ENCODE results near the gene ADPRH.
A peak's percentile ranks its signal among the peaks of the same experiment; 100 is the strongest.

Gene ADPRH

DNA sequence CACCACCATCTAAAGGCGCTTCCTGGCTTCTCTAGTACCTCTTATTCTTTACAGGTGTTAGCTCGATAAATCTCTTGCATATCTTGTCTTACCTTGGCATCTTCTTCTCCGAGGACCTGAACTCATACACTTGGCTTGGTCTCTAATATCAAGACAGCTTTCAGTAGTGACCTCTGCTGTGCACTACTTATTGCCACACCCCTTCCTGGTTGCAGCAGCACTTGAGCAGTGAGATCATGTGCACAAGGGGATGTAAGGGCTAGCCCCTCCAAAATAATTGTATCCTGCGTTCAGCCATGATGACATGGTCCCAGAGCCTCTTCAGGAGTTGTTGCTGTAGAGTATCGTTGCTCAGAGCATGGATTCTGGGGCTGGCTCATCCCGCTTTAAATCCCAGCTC is 17.1 kb downstream of the ADPRH start:
- no peak for DNase-seq (ENCODE audit: low read depth, low spot score)

GRCh38 chr3:119597548-119598288 is 18.4 kb downstream of the ADPRH start, which contains the start of gene PLA1A:
Gene PLA1A (plus strand): TSS chr3:119597885. CDS start chr3:119597914, 29 bp downstream.
- DNase-seq (ENCODE audit: low read depth, low spot score) = no peak

- DNase-seq (ENCODE audit: low read depth, low spot score) = no peak
Observed at GRCh38 chr3:119598410-119599098, 19.3 kb downstream of the ADPRH start.

DNA sequence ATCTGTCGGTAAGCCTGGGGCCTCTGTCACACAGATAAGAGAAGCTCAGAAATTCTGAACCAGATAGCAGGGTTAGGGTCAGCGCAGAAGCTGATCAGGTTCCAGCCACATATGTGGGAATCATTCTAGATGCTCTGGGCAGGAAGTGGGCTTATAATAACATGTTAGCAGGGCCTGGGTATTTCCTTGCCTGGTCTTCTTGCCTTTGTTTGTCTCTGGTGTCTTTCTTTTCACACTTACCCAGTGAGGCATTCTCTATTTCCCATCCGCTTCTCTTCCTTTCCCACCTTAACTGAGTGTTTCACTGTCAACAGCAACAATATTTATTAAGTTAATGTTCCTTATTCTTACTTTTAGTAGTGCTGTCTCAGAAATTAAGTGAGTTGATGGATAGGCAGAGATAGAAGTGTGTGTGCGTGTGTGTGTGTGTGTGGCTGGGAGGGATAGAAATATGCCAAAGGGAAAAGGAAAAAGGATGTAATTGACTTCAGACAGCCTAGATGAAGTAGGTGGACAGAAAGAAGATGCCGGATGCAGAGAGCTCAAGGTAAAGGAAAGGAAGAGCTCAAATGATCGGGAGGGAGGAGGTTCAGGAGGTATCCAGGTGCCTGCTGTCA is 20.4 kb downstream of the ADPRH start:
- no peak for DNase-seq (ENCODE audit: low read depth, low spot score)

- no peak for DNase-seq (ENCODE audit: low read depth, low spot score)
Observed at GRCh38 chr3:119600732-119601131, 21.4 kb downstream of the ADPRH start.

- no peak for DNase-seq (ENCODE audit: low read depth, low spot score)
Observed at GRCh38 chr3:119601154-119601553, 21.9 kb downstream of the ADPRH start.

GRCh38 chr3:119602676-119603075 is 23.4 kb downstream of the ADPRH start:
- DNase-seq (ENCODE audit: low read depth, low spot score) = no peak

- DNase-seq (ENCODE audit: low read depth, low spot score) = peak; percentile 80
Observed at GRCh38 chr3:119604878-119605277, 25.6 kb downstream of the ADPRH start.

GRCh38 chr3:119608405-119609000 is 29.2 kb downstream of the ADPRH start:
- DNase-seq (ENCODE audit: low read depth, low spot score) = peak; percentile 50

DNA sequence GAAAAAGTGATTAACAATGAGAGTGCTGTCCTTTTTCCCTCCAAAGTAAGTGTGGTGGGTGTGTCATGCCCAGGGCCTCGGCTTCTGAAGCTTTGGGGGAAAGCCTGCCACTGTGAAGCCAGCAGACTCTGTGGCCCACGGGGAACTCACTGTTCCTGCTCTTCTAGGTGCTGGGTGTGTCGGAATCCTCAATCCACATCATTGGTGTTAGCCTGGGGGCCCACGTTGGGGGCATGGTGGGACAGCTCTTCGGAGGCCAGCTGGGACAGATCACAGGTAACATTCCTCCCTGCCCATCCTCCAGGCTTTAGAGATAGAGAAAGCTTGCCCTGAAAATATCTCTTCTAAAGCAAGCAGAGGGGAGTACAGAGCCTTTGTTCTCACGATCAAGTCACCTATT is 30.0 kb downstream of the ADPRH start:
- DNase-seq (ENCODE audit: low read depth, low spot score) = no peak

DNA sequence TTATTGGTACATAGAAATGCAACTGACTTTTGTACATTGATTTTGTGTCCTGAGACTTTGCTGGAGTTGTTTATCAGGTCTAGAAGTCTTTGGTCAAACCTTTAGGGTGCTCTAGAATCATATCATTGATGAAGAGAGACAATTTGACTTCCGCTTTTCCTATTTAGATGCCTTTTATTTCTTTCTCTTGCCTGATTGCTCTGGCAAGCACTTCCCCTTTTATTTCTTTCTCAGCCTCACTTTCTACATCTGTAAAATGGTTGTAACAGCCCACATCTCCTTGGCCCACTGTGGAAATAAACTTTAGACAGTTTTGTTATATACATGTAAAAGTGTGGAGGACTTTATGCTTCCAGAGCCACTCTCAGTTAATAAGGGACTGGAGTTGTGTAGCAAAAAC is 32.4 kb downstream of the ADPRH start:
- DNase-seq (ENCODE audit: low read depth, low spot score) = no peak

GRCh38 chr3:119613201-119613600 is 33.9 kb downstream of the ADPRH start:
- DNase-seq (ENCODE audit: low read depth, low spot score) = no peak

- no peak for DNase-seq (ENCODE audit: low read depth, low spot score)
Observed at GRCh38 chr3:119613872-119614271, 34.6 kb downstream of the ADPRH start.

DNA sequence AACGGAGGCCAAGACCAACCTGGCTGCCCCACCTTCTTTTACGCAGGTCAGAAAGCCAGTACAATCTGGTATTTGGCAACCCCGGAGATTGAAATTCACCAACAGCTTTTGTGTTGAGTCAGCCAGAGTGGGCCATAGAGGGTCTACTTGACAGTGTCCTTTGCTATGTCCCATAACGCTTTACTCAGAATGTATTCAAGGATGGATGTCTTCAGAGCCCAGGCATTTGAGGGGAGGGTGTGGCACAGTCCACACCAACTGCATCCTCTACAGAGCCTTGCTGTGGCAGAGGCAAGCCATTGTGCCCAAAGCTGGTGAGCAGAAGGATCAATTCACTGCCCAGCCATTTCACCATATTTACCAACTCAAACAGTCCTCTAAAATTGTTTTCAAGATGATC is 36.8 kb downstream of the ADPRH start:
- DNase-seq (ENCODE audit: low read depth, low spot score) = no peak

DNA sequence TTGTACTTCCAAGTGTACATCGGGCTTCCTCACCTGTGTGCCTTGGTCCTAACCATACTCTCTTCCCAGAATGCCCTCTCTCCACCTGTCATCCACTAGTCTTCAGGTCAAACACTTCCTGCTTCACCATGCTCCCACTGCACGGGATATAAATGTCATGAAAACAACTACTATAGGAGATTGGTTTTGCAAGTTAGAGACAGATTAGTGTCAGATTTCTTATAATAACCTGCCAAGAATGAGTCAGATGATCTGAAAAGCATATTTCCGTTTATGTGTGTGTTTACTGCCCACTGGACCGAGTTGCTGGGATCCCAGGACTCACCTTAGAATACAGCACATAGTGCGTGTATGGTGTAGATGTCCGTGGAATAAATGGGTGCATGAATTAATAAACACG is 39.8 kb downstream of the ADPRH start:
- no peak for DNase-seq (ENCODE audit: low read depth, low spot score)

GRCh38 chr3:119620899-119621298 is 41.6 kb downstream of the ADPRH start:
- DNase-seq (ENCODE audit: low read depth, low spot score) = no peak

DNA sequence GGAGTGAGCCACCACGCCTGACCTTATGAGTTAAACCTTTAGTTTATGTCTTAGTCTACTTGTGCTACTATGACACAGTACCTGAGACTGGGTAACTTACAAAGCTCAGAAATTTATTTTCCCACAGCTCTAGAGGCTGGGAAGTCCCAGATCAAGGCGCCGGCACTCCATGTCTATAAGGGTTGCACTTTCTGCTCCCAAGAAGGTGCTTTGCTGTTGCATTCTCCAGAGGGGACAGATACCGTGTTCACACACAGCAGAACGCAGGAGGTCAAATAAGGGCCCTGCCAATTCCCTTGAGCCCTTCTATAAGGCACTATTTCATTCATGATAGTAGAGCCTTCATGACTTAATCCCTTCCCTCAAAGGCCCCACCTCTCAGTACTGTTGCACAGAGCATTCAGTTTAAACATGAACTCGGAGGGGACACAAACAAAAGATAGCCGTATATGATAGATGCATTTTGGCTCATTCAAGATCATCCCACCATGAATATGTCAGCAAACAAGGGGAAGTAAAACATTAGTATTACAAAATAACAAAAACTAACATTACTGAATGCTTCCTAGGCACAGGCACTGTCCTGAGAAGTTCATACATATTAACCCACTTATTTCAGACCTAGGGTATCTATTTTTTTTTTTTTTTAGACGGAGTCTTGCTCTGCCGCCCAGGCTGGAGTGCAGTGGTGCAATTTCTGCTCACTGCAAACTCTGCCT is 44.9 kb downstream of the ADPRH start:
- no peak for DNase-seq (ENCODE audit: low read depth, low spot score)

- no peak for DNase-seq (ENCODE audit: low read depth, low spot score)
Observed at GRCh38 chr3:119625451-119626153, 46.3 kb downstream of the ADPRH start.

DNA sequence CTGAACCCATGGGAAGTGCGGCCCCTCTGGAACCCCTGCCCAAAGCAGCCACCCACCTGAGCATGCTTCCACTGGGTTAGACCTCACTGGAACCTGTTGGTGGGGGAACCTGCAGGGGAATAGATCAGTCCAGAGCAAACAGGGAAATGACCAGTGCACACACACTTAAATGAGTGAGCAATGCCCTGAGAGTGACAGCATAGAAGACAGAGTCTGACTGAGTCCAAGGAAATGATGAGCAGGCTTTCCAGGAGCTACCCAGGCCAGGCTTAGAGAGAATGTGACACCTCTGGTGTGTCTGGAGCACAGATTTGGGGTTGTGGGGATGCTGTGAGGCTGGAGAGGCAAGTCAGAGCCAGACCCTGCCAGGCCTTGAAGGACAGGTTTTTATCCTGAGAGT is 46.9 kb downstream of the ADPRH start:
- DNase-seq (ENCODE audit: low read depth, low spot score) = no peak

DNA sequence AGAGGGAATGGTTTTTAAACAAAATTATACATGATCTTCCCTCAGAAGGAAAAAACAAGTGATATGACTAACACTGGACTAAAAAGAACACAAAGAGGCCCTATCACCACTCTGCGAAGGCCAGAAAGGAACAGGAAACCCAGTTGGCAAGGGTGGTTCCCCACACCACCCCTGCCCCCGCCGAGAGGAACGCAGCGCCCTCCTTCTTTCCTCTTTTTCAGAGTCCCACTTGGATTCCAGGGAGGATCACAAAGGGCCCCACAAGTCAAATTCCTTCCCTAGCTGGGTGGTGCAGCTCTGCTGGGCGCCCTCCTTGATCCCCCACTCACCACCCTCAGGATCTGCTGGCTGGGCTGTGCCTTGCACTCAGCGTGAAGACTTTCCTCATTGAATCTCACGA is 48.2 kb downstream of the ADPRH start:
- DNase-seq (ENCODE audit: low read depth, low spot score) = peak; percentile 9

DNA sequence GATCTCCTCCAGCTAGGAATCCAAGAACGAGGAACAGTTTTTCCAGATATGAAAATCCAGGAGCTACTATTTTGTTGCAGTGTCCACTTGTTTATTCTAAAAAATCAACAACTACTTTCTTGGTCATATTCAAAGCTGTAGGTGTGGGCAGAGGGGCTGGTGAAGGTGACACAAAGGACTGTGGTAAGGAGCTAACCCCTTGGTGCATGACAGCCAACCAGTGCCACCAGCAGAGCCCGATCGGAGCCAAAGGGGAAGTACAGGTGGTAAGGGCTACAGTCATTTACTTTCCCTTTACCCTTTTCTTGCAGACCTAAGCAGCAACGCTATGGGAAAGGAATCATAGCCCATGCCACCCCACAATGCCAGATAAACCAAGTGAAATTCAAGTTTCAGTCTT is 49.1 kb downstream of the ADPRH start:
- DNase-seq (ENCODE audit: low read depth, low spot score) = no peak

Measured in astrocyte of the hippocampus (primary cell).